Thyroid gland (tissue), 4 donors: ENCODE measurements around the gene KRT86.

Experiments
- POLR2A ChIP-seq, 2 donors: fragments of 450-650 bp; IDR thresholded peaks; one replicate each; pipeline ENCODE4 v1.6.1; 2017; ENCODE audit warnings: antibody characterized with exemption in 2 of 2, mild to moderate bottlenecking in 2 of 2, moderate library complexity in 1 of 2
- TF ChIP-seq, protein P1 (sequence below), 6 experiments: fragments of 200-600 bp in 3 of 6; fragments of 450-650 bp in 3 of 6; sonication (generic) in 3 of 6; IDR thresholded peaks; one replicate each; pipeline ENCODE4 v1.5.1; 2016 to 2019; ENCODE audit warnings: antibody characterized with exemption in 6 of 6, mild to moderate bottlenecking in 2 of 6, inconsistent platforms in 1 of 6, moderate library complexity in 1 of 6

DNA sequence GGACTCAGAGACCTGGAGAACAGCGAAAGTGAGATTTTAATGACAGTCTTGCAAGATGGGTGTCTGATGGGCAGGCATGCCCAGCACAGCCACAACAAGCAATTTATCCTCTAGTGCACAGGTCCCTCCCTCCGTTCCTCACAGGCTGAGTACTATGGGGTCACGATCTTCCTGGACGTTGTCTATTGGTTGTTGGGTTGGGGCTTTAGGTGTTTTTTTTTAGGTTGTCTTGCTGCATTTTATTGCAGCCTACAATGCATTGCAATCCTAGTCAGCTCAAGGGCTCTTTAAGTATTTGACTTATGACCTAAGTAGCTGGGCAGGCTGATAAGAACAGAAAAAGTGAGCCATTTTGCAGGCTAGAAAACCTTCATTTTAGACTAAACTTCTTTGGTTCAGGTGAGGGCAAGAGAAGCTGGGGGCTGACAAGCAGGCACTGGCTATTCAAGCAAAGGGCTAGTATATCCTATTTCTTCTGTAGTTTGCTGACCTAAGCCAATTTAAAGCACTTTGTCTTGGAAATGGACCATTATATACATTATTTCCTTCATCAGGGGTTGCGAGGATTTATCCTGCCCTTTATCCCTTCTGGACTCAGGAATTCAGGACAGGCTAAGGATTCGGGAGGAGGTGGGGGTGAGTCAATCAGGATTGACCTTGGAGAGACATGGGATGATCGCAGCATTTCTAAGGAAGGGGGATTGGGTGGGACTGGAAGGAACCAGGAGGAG is 35.4 kb upstream of the KRT86 start:
- TF ChIP-seq, protein P1, sequence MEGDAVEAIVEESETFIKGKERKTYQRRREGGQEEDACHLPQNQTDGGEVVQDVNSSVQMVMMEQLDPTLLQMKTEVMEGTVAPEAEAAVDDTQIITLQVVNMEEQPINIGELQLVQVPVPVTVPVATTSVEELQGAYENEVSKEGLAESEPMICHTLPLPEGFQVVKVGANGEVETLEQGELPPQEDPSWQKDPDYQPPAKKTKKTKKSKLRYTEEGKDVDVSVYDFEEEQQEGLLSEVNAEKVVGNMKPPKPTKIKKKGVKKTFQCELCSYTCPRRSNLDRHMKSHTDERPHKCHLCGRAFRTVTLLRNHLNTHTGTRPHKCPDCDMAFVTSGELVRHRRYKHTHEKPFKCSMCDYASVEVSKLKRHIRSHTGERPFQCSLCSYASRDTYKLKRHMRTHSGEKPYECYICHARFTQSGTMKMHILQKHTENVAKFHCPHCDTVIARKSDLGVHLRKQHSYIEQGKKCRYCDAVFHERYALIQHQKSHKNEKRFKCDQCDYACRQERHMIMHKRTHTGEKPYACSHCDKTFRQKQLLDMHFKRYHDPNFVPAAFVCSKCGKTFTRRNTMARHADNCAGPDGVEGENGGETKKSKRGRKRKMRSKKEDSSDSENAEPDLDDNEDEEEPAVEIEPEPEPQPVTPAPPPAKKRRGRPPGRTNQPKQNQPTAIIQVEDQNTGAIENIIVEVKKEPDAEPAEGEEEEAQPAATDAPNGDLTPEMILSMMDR (IDR thresholded peaks at IDR 0.05): no peak
- no peak for TF ChIP-seq POLR2A (IDR thresholded peaks at IDR 0.05)
